ENCODE measurements around the gene ZNF319. TPM values are rescaled to one million over a fixed set of nuclear protein-coding genes. Genes with fewer than 3 reads are reported as not detected.
A peak's percentile ranks its signal among the peaks of the same experiment; 100 is the strongest.

ZNF319 gene
- total and polyA plus RNA-seq, 2 experiments from 2014 or later: 1.7 to 10.0 TPM

- TF ChIP-seq, protein P1, sequence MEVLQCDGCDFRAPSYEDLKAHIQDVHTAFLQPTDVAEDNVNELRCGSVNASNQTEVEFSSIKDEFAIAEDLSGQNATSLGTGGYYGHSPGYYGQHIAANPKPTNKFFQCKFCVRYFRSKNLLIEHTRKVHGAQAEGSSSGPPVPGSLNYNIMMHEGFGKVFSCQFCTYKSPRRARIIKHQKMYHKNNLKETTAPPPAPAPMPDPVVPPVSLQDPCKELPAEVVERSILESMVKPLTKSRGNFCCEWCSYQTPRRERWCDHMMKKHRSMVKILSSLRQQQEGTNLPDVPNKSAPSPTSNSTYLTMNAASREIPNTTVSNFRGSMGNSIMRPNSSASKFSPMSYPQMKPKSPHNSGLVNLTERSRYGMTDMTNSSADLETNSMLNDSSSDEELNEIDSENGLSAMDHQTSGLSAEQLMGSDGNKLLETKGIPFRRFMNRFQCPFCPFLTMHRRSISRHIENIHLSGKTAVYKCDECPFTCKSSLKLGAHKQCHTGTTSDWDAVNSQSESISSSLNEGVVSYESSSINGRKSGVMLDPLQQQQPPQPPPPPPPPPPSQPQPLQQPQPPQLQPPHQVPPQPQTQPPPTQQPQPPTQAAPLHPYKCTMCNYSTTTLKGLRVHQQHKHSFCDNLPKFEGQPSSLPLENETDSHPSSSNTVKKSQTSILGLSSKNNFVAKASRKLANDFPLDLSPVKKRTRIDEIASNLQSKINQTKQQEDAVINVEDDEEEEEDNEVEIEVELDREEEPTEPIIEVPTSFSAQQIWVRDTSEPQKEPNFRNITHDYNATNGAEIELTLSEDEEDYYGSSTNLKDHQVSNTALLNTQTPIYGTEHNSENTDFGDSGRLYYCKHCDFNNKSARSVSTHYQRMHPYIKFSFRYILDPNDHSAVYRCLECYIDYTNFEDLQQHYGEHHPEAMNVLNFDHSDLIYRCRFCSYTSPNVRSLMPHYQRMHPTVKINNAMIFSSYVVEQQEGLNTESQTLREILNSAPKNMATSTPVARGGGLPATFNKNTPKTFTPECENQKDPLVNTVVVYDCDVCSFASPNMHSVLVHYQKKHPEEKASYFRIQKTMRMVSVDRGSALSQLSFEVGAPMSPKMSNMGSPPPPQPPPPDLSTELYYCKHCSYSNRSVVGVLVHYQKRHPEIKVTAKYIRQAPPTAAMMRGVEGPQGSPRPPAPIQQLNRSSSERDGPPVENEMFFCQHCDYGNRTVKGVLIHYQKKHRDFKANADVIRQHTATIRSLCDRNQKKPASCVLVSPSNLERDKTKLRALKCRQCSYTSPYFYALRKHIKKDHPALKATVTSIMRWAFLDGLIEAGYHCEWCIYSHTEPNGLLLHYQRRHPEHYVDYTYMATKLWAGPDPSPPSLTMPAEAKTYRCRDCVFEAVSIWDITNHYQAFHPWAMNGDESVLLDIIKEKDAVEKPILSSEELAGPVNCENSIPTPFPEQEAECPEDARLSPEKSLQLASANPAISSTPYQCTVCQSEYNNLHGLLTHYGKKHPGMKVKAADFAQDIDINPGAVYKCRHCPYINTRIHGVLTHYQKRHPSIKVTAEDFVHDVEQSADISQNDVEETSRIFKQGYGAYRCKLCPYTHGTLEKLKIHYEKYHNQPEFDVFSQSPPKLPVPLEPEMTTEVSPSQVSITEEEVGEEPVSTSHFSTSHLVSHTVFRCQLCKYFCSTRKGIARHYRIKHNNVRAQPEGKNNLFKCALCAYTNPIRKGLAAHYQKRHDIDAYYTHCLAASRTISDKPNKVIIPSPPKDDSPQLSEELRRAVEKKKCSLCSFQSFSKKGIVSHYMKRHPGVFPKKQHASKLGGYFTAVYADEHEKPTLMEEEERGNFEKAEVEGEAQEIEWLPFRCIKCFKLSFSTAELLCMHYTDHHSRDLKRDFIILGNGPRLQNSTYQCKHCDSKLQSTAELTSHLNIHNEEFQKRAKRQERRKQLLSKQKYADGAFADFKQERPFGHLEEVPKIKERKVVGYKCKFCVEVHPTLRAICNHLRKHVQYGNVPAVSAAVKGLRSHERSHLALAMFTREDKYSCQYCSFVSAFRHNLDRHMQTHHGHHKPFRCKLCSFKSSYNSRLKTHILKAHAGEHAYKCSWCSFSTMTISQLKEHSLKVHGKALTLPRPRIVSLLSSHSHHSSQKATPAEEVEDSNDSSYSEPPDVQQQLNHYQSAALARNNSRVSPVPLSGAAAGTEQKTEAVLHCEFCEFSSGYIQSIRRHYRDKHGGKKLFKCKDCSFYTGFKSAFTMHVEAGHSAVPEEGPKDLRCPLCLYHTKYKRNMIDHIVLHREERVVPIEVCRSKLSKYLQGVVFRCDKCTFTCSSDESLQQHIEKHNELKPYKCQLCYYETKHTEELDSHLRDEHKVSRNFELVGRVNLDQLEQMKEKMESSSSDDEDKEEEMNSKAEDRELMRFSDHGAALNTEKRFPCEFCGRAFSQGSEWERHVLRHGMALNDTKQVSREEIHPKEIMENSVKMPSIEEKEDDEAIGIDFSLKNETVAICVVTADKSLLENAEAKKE (CRISPR knock-in tag; IDR thresholded peaks at IDR 0.05): no peak
- TF ChIP-seq, protein P2, sequence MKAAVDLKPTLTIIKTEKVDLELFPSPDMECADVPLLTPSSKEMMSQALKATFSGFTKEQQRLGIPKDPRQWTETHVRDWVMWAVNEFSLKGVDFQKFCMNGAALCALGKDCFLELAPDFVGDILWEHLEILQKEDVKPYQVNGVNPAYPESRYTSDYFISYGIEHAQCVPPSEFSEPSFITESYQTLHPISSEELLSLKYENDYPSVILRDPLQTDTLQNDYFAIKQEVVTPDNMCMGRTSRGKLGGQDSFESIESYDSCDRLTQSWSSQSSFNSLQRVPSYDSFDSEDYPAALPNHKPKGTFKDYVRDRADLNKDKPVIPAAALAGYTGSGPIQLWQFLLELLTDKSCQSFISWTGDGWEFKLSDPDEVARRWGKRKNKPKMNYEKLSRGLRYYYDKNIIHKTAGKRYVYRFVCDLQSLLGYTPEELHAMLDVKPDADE (IDR thresholded peaks at IDR 0.05): no peak
- TF ChIP-seq CREB1 (CRISPR knock-in tag; IDR thresholded peaks at IDR 0.05; ENCODE audit: low read depth) (no peak), EZH2phosphoT487 (IDR thresholded peaks at IDR 0.05; ENCODE audit: unreplicated experiment) (no peak), STAT1 (IDR thresholded peaks at IDR 0.05; ENCODE audit: unreplicated experiment) (no peak), EZH2 (IDR thresholded peaks at IDR 0.05; ENCODE audit: low read depth, unreplicated experiment) (no peak)
These were observed 50.8 kb downstream of the ZNF319 start (continued) for GRCh38 chr16:57949595-57950238.

DNA sequence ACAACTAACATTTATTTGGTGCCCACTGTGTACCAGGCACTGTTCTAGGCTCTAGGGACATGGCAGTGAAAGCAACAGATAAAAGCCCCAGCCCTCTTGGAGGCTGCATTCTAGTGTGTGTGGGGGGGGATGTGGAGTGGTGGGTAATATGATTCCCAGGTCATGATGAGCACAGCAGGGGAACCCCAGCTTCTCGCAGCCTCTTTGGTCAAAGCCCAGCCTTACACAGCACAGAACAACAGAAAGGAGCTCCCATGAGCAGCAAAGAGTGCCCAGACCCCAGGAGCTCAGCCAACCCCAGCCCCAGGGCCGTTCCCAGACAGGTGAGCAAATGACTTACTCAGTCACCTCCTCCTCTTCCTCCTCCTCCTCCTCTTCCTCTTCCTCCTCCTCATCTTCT lies 51.5 kb downstream of the ZNF319 start:
- Mint-ChIP-seq H3K4me1 (peaks cover 10% of the 10 kb centered on the region; the same call in 2 of the 3 replicates), H3K9me3 (no peaks in the 10 kb centered on the region), H3K27me3 (ENCODE audit: insufficient read depth, low read depth, poor library complexity) (peaks cover 12% of the 10 kb centered on the region), H3K27ac (no peak overlapping the region), H3K36me3 (ENCODE audit: low read depth) (no peaks in the 10 kb centered on the region), H3K4me3 (no peak overlapping the region)
- Histone ChIP-seq H3K27ac (ENCODE audit: low read depth) (no peak overlapping the region), H3K9me2 (ENCODE audit: insufficient read depth) (no peaks in the 10 kb centered on the region), H3K4me2 (peak overlapping the region; percentile 26; the same call in 1 of the 2 replicates), H4K20me1 (replicated peaks; ENCODE audit: insufficient read depth) (no peaks in the 10 kb centered on the region), H3K27me3 (ENCODE audit: insufficient read depth) (no peaks in the 10 kb centered on the region), H3K79me2 (replicated peaks; ENCODE audit: insufficient read depth) (no peaks in the 10 kb centered on the region), H2AFZ (no peak overlapping the region), H3F3A (replicated peaks; ENCODE audit: low read depth) (no peaks in the 10 kb centered on the region), H3K4me3 (no peak overlapping the region), H3K36me3 (ENCODE audit: insufficient read depth) (no peaks in the 10 kb centered on the region), H3K4me1 (ENCODE audit: insufficient read depth) (no peaks in the 10 kb centered on the region)
- DNase-seq (ENCODE audit: low spot score) (peak; percentile 52), ATAC-seq (peak; percentile 84)
- TF ChIP-seq EZH2 (IDR thresholded peaks at IDR 0.05; ENCODE audit: low read depth, unreplicated experiment) (no peak), ZNF114 (CRISPR knock-in tag; IDR thresholded peaks at IDR 0.05) (no peak), STAT1 (IDR thresholded peaks at IDR 0.05; ENCODE audit: unreplicated experiment) (no peak), NANOG (IDR thresholded peaks at IDR 0.05; ENCODE audit: borderline replicate concordance) (no peak), EZH2phosphoT487 (IDR thresholded peaks at IDR 0.05; ENCODE audit: unreplicated experiment) (no peak), ZNF331 (CRISPR knock-in tag; IDR thresholded peaks at IDR 0.05; ENCODE audit: low read depth) (no peak), CREB1 (CRISPR knock-in tag; IDR thresholded peaks at IDR 0.05; ENCODE audit: low read depth) (no peak)
- TF ChIP-seq, protein P3, sequence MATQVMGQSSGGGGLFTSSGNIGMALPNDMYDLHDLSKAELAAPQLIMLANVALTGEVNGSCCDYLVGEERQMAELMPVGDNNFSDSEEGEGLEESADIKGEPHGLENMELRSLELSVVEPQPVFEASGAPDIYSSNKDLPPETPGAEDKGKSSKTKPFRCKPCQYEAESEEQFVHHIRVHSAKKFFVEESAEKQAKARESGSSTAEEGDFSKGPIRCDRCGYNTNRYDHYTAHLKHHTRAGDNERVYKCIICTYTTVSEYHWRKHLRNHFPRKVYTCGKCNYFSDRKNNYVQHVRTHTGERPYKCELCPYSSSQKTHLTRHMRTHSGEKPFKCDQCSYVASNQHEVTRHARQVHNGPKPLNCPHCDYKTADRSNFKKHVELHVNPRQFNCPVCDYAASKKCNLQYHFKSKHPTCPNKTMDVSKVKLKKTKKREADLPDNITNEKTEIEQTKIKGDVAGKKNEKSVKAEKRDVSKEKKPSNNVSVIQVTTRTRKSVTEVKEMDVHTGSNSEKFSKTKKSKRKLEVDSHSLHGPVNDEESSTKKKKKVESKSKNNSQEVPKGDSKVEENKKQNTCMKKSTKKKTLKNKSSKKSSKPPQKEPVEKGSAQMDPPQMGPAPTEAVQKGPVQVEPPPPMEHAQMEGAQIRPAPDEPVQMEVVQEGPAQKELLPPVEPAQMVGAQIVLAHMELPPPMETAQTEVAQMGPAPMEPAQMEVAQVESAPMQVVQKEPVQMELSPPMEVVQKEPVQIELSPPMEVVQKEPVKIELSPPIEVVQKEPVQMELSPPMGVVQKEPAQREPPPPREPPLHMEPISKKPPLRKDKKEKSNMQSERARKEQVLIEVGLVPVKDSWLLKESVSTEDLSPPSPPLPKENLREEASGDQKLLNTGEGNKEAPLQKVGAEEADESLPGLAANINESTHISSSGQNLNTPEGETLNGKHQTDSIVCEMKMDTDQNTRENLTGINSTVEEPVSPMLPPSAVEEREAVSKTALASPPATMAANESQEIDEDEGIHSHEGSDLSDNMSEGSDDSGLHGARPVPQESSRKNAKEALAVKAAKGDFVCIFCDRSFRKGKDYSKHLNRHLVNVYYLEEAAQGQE (IDR thresholded peaks at IDR 0.05; ENCODE audit: unreplicated experiment): no peak
- TF ChIP-seq, protein P2 (IDR thresholded peaks at IDR 0.05): no peak
